ENCODE data around the gene EML5.

- TF ChIP-seq CTCF (conservative IDR thresholded peaks at IDR 0.05; ENCODE audit: low read depth in 2 of 2) (peak; percentile 13 to 31; a peak in 2 of 4 replicates), EZH2phosphoT487 (IDR thresholded peaks at IDR 0.05; ENCODE audit: unreplicated experiment) (no peak), REST (IDR thresholded peaks at IDR 0.05; ENCODE audit: unreplicated experiment) (no peak), POLR2AphosphoS5 (IDR thresholded peaks at IDR 0.05; ENCODE audit: low read depth) (no peak), EZH2 (IDR thresholded peaks at IDR 0.05; ENCODE audit: low read depth, unreplicated experiment) (no peak), CREB1 (CRISPR knock-in tag; IDR thresholded peaks at IDR 0.05; ENCODE audit: low read depth) (no peak), STAT1 (IDR thresholded peaks at IDR 0.05; ENCODE audit: unreplicated experiment) (no peak), ZNF331 (CRISPR knock-in tag; IDR thresholded peaks at IDR 0.05; ENCODE audit: low read depth) (no peak)
Measured at GRCh38 chr14:88632512-88632911, 160.2 kb downstream of the EML5 start.

Measured in GM23338 (cell line).